ENCODE results near the gene TRMT10B. TPM values are rescaled to one million over a fixed set of nuclear protein-coding genes. Genes with fewer than 3 reads are reported as not detected.
"Not testable (repeated sequence)": the region's sequence is repeated elsewhere in the genome, so short reads cannot be mapped to it uniquely, and the experiment has no call there.

The TRMT10B gene
- polyA plus RNA-seq, 3 donors: 5.2 to 12.4 (median 9.4) TPM

- Histone ChIP-seq H3K4me1 (ENCODE audit: control insufficient read depth in 1 of 2, insufficient read depth in 2 of 2, low read length in 2 of 2) (peaks cover 7 to 8% of the 10 kb centered on the region in 2 donors), H3K4me2 (replicated peaks; ENCODE audit: extremely low read depth, low read length, poor library complexity, severe bottlenecking) (no peak overlapping the region), H3K9me3 (replicated peaks in 1 of 2; ENCODE audit: control insufficient read depth in 1 of 2, insufficient read depth in 1 of 2, low read length in 2 of 2) (peaks cover 0 to 6% of the 10 kb centered on the region in 2 donors), H3K4me3 (replicated peaks in 1 of 3; ENCODE audit: low read depth in 2 of 3, low read length in 3 of 3) (no peak overlapping the region), H3K36me3 (replicated peaks in 1 of 2; ENCODE audit: control insufficient read depth in 1 of 2, insufficient read depth in 2 of 2, low read length in 2 of 2) (no peaks in the 10 kb centered on the region), H3K9ac (ENCODE audit: insufficient read depth, low read length, poor library complexity, severe bottlenecking) (no peak overlapping the region), H3K79me2 (ENCODE audit: insufficient read depth, low read length) (peaks cover 4% of the 10 kb centered on the region), H4K20me1 (ENCODE audit: insufficient read depth, low read length) (no peaks in the 10 kb centered on the region), H3K27ac (ENCODE audit: low read depth in 1 of 2, low read length in 2 of 2) (no peak overlapping the region), H2AFZ (ENCODE audit: insufficient read depth, low read depth, low read length, poor library complexity, severe bottlenecking) (peak overlapping the region; percentile 23), H3K27me3 (ENCODE audit: control insufficient read depth in 2 of 2, insufficient read depth in 2 of 2, low read length in 2 of 2) (no peaks in the 10 kb centered on the region)
- TF ChIP-seq CTCF (IDR thresholded peaks at IDR 0.05): no peak
- Mint-ChIP-seq H3K27me3 (ENCODE audit: low read depth in 3 of 3) (peaks cover under 1 to 10% (median 3%) of the 10 kb centered on the region in 3 donors), H3K4me1 (peaks cover 7% of the 10 kb centered on the region), H3K36me3 (no peaks in the 10 kb centered on the region), H3K9me3 (peaks cover 0 to 8% (median 5%) of the 10 kb centered on the region in 7 donors), H3K27ac (no peak overlapping the region), H3K4me3 (no peak overlapping the region)
- no peak for DNase-seq
- intact Hi-C loops (cut with micrococcal nuclease): loop anchor here (5.0 kb wide), 2 partner anchors 613 to 653 kb away; no protein-coding TSS in a partner anchor
- WGBS (ENCODE audit: insufficient coverage): 94% methylated on average over 4 of the region's 5 CpGs
These were observed 4.5 kb upstream of the TRMT10B start for GRCh38 chr9:37749129-37749528.

GRCh38 chr9:37751186-37751585, 2.4 kb upstream of the TRMT10B start:
- peaks cover 19% of the 10 kb centered on the region for H3K79me2 ChIP-seq (ENCODE audit: insufficient read depth, low read length)
- H3K4me2 ChIP-seq (replicated peaks; ENCODE audit: extremely low read depth, low read length, poor library complexity, severe bottlenecking): no peak overlapping the region
- H3K36me3 ChIP-seq (replicated peaks in 1 of 2; ENCODE audit: control insufficient read depth in 1 of 2, insufficient read depth in 2 of 2, low read length in 2 of 2): no peaks in the 10 kb centered on the region
- Mint-ChIP-seq H3K27me3 (ENCODE audit: low read depth in 3 of 3) (peaks cover 0 to 8% (median 1%) of the 10 kb centered on the region in 3 donors), H3K27ac (no peak overlapping the region), H3K4me1 (peaks cover 19% of the 10 kb centered on the region), H3K36me3 (no peaks in the 10 kb centered on the region), H3K4me3 (peak overlapping the region in 1 of 2 donors; percentile 20), H3K9me3 (peaks cover 0 to 8% (median 5%) of the 10 kb centered on the region in 7 donors)
- no peak for DNase-seq
- H3K4me3 ChIP-seq (replicated peaks in 1 of 3; ENCODE audit: low read depth in 2 of 3, low read length in 3 of 3): no peak overlapping the region
- no peak overlapping the region for H3K27ac ChIP-seq (ENCODE audit: low read depth in 1 of 2, low read length in 2 of 2)
- intact Hi-C loops (cut with micrococcal nuclease): loop anchor here (5.0 to 10.0 kb wide), 2 partner anchors 36 to 644 kb away; partner anchors contain the start of genes ALDH1B1 (in 1 of the 2) and EXOSC3 (in 1 of the 2)
- 90% methylated on average over 6 of the region's 6 CpGs for WGBS (ENCODE audit: insufficient coverage)
- peaks cover 13 to 15% of the 10 kb centered on the region in 2 donors for H3K4me1 ChIP-seq (ENCODE audit: control insufficient read depth in 1 of 2, insufficient read depth in 2 of 2, low read length in 2 of 2)
- H3K9me3 ChIP-seq (replicated peaks in 1 of 2; ENCODE audit: control insufficient read depth in 1 of 2, insufficient read depth in 1 of 2, low read length in 2 of 2): peaks cover 0 to 6% of the 10 kb centered on the region in 2 donors
- H3K27me3 ChIP-seq (ENCODE audit: control insufficient read depth in 2 of 2, insufficient read depth in 2 of 2, low read length in 2 of 2): no peaks in the 10 kb centered on the region
- H2AFZ ChIP-seq (ENCODE audit: insufficient read depth, low read depth, low read length, poor library complexity, severe bottlenecking): no peak overlapping the region
- no peak overlapping the region for H3K9ac ChIP-seq (ENCODE audit: insufficient read depth, low read length, poor library complexity, severe bottlenecking)
- TF ChIP-seq CTCF (IDR thresholded peaks at IDR 0.05): no peak
- no peaks in the 10 kb centered on the region for H4K20me1 ChIP-seq (ENCODE audit: insufficient read depth, low read length)

GRCh38 chr9:37751704-37752103, 1.9 kb upstream of the TRMT10B start:
- not testable (repeated sequence) for H3K4me3 Mint-ChIP-seq
- H3K4me1 Mint-ChIP-seq: peaks cover 19% of the 10 kb centered on the region

More at GRCh38 chr9:37751704-37752103, 1.9 kb upstream of the TRMT10B start:
- not testable (repeated sequence) for H2AFZ ChIP-seq (ENCODE audit: insufficient read depth, low read depth, low read length, poor library complexity, severe bottlenecking); H3K27me3 Mint-ChIP-seq (ENCODE audit: low read depth in 3 of 3); H3K27me3 ChIP-seq (ENCODE audit: control insufficient read depth in 2 of 2, insufficient read depth in 2 of 2, low read length in 2 of 2); H4K20me1 ChIP-seq (ENCODE audit: insufficient read depth, low read length); H3K9me3 ChIP-seq (replicated peaks in 1 of 2; ENCODE audit: control insufficient read depth in 1 of 2, insufficient read depth in 1 of 2, low read length in 2 of 2); H3K9ac ChIP-seq (ENCODE audit: insufficient read depth, low read length, poor library complexity, severe bottlenecking); H3K4me2 ChIP-seq (replicated peaks; ENCODE audit: extremely low read depth, low read length, poor library complexity, severe bottlenecking); H3K36me3 Mint-ChIP-seq; H3K27ac Mint-ChIP-seq; DNase-seq; H3K9me3 Mint-ChIP-seq; H3K4me3 ChIP-seq (replicated peaks in 1 of 3; ENCODE audit: low read depth in 2 of 3, low read length in 3 of 3); H3K27ac ChIP-seq (ENCODE audit: low read depth in 1 of 2, low read length in 2 of 2); H3K36me3 ChIP-seq (replicated peaks in 1 of 2; ENCODE audit: control insufficient read depth in 1 of 2, insufficient read depth in 2 of 2, low read length in 2 of 2)
- WGBS (ENCODE audit: insufficient coverage): 92% methylated on average over 24 of the region's 30 CpGs
- Histone ChIP-seq H3K79me2 (ENCODE audit: insufficient read depth, low read length) (peaks cover 23% of the 10 kb centered on the region), H3K4me1 (ENCODE audit: control insufficient read depth in 1 of 2, insufficient read depth in 2 of 2, low read length in 2 of 2) (peaks cover 13 to 15% of the 10 kb centered on the region in 2 donors)
- intact Hi-C loops (cut with micrococcal nuclease): loop anchor here (5.0 to 10.0 kb wide), 2 partner anchors 36 to 643 kb away; partner anchors contain the start of genes ALDH1B1 (in 1 of the 2) and EXOSC3 (in 1 of the 2)

Measured in CD14-positive monocyte (primary cell).